ENCODE results near the gene UTRN.

GRCh38 chr6:144315981-144316861 is 31.1 kb downstream of the UTRN start:
- no peak for TF ChIP-seq POLR2AphosphoS5 (IDR thresholded peaks at IDR 0.05)
- no peak for TF ChIP-seq CTCF (IDR thresholded peaks at IDR 0.05)
- no peak for TF ChIP-seq POLR2A (IDR thresholded peaks at IDR 0.05)
